GM23338 (cell line): ENCODE measurements around the gene TRIM52.

Experiments used
- CREB1 ChIP-seq: fragments of 250-450 bp; sonication (Bioruptor Pico); IDR thresholded peaks from 2 replicates; pipeline ENCODE4 v1.5.0; 2020; ENCODE audit warnings: low read depth, mild to moderate bottlenecking, moderate library complexity
- POLR2AphosphoS5 ChIP-seq: IDR thresholded peaks from 2 replicates; pipeline ENCODE4 v1.6.1; 2016; ENCODE audit warnings: antibody characterized with exemption, low read depth
- REST ChIP-seq: IDR thresholded peaks from one replicate; pipeline ENCODE4 v1.6.1; 2018; ENCODE audit warnings: antibody characterized with exemption; ENCODE audit not compliant: unreplicated experiment
- TF ChIP-seq, protein P1 (sequence below), 2 experiments: fragments of 200-600 bp in 1 of 2; sonication (generic) in 1 of 2; conservative IDR thresholded peaks; 2 replicates each; pipeline versions ENCODE4 v1.5.1 to v1.6.1; 2016 to 2017; ENCODE audit warnings: antibody characterized with exemption in 2 of 2, low read depth in 2 of 2, mild to moderate bottlenecking in 2 of 2, moderate library complexity in 1 of 2

GRCh38 chr5:181215997-181216989 lies 44.6 kb downstream of the TRIM52 start:
- TF ChIP-seq, protein P1, sequence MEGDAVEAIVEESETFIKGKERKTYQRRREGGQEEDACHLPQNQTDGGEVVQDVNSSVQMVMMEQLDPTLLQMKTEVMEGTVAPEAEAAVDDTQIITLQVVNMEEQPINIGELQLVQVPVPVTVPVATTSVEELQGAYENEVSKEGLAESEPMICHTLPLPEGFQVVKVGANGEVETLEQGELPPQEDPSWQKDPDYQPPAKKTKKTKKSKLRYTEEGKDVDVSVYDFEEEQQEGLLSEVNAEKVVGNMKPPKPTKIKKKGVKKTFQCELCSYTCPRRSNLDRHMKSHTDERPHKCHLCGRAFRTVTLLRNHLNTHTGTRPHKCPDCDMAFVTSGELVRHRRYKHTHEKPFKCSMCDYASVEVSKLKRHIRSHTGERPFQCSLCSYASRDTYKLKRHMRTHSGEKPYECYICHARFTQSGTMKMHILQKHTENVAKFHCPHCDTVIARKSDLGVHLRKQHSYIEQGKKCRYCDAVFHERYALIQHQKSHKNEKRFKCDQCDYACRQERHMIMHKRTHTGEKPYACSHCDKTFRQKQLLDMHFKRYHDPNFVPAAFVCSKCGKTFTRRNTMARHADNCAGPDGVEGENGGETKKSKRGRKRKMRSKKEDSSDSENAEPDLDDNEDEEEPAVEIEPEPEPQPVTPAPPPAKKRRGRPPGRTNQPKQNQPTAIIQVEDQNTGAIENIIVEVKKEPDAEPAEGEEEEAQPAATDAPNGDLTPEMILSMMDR (conservative IDR thresholded peaks at IDR 0.05; ENCODE audit: low read depth in 2 of 2) = no peak
- TF ChIP-seq POLR2AphosphoS5 = no peak
- no peak for TF ChIP-seq CREB1 (CRISPR knock-in tag)
- TF ChIP-seq REST = no peak
